ENCODE data around the gene SDK2. TPM values are rescaled to one million over a fixed set of nuclear protein-coding genes. Genes with fewer than 3 reads are reported as not detected.
A peak's percentile ranks its signal among the peaks of the same experiment; 100 is the strongest.

SDK2 gene
- total and polyA plus RNA-seq, 9 donors = 0.40 to 5.4 (median 0.96) TPM

- no peaks in the 10 kb centered on the region for H3K36me3 ChIP-seq
- WGBS, 3 donors = 71 to 73% (median 72%) methylated on average over 3 of the region's 3 CpGs
- no peak for DNase-seq
- no peaks in the 10 kb centered on the region for H3K4me1 ChIP-seq (ENCODE audit: insufficient read depth)
- intact Hi-C loops (cut with DNase I) = no loop called here
- no peak overlapping the region for H3K4me3 ChIP-seq
- TF ChIP-seq EP300 (IDR thresholded peaks at IDR 0.05) (no peak), POLR2A (IDR thresholded peaks at IDR 0.05) (no peak), CTCF (IDR thresholded peaks at IDR 0.05) (no peak)
- no peak overlapping the region for H3K27ac ChIP-seq
- no peaks in the 10 kb centered on the region for H3K27me3 ChIP-seq
- no peaks in the 10 kb centered on the region for H3K9me3 ChIP-seq
Observed at GRCh38 chr17:73331060-73331459, 313.2 kb downstream of the SDK2 start.

- no peak for DNase-seq
- H3K36me3 ChIP-seq = no peaks in the 10 kb centered on the region
- intact Hi-C loops (cut with DNase I) = no loop called here
- no peak for TF ChIP-seq CTCF (IDR thresholded peaks at IDR 0.05)
- no peak for TF ChIP-seq POLR2A (IDR thresholded peaks at IDR 0.05)
- no peak for TF ChIP-seq EP300 (IDR thresholded peaks at IDR 0.05)
- H3K4me1 ChIP-seq (ENCODE audit: insufficient read depth) = peaks cover 3% of the 10 kb centered on the region
- H3K27me3 ChIP-seq = no peaks in the 10 kb centered on the region
- H3K27ac ChIP-seq = no peak overlapping the region
- no peak overlapping the region for H3K4me3 ChIP-seq
- H3K9me3 ChIP-seq = no peaks in the 10 kb centered on the region
- 94 to 95% (median 94%) methylated on average over 7 of the region's 7 CpGs for WGBS, 3 donors
Observed at GRCh38 chr17:73327676-73328075, 316.6 kb downstream of the SDK2 start.

GRCh38 chr17:73325527-73325842 is 318.8 kb downstream of the SDK2 start:
- H3K4me3 ChIP-seq = no peak overlapping the region
- H3K9me3 ChIP-seq = no peaks in the 10 kb centered on the region
- intact Hi-C loops (cut with DNase I) = no loop called here
- TF ChIP-seq EP300 (IDR thresholded peaks at IDR 0.05) (peak; percentile 18), POLR2A (IDR thresholded peaks at IDR 0.05) (no peak), CTCF (IDR thresholded peaks at IDR 0.05) (no peak)
- peaks cover 10% of the 10 kb centered on the region for H3K4me1 ChIP-seq (ENCODE audit: insufficient read depth)
- no peaks in the 10 kb centered on the region for H3K36me3 ChIP-seq
- H3K27me3 ChIP-seq = no peaks in the 10 kb centered on the region
- H3K27ac ChIP-seq = peak overlapping the region in 1 of 2 donors; percentile 7
- 16 to 26% (median 26%) methylated on average over 4 of the region's 4 CpGs for WGBS, 3 donors
- peak in 1 of 5 donors; percentile 74 for DNase-seq

- intact Hi-C loops (cut with DNase I) = no loop called here
- H3K36me3 ChIP-seq = no peaks in the 10 kb centered on the region
- no peak for TF ChIP-seq EP300 (IDR thresholded peaks at IDR 0.05)
- no peak overlapping the region for H3K27ac ChIP-seq
- peaks cover 10% of the 10 kb centered on the region for H3K4me1 ChIP-seq (ENCODE audit: insufficient read depth)
- no peak overlapping the region for H3K4me3 ChIP-seq
- no peaks in the 10 kb centered on the region for H3K27me3 ChIP-seq
- 53 to 57% (median 55%) methylated on average over 17 of the region's 17 CpGs for WGBS, 3 donors
- H3K9me3 ChIP-seq = no peaks in the 10 kb centered on the region
- no peak for DNase-seq
Observed at GRCh38 chr17:73324711-73325526, 319.3 kb downstream of the SDK2 start.

- intact Hi-C loops (cut with DNase I) = no loop called here
- Histone ChIP-seq H3K9me3 (no peaks in the 10 kb centered on the region), H3K36me3 (no peaks in the 10 kb centered on the region), H3K27me3 (no peaks in the 10 kb centered on the region), H3K4me1 (ENCODE audit: insufficient read depth) (peaks cover 10% of the 10 kb centered on the region), H3K4me3 (no peak overlapping the region), H3K27ac (no peak overlapping the region)
- WGBS, 3 donors = 52 to 60% (median 53%) methylated on average over 9 of the region's 9 CpGs
- DNase-seq = peak in 2 of 5 donors; percentile 60 to 65
- TF ChIP-seq EP300 (IDR thresholded peaks at IDR 0.05) (no peak), CTCF (IDR thresholded peaks at IDR 0.05) (no peak), POLR2A (IDR thresholded peaks at IDR 0.05) (no peak)
Observed at GRCh38 chr17:73324160-73324475, 320.1 kb downstream of the SDK2 start.

Measured in ovary (tissue), 9 donors.